GDM1 (cell line): Measurements from ENCODE around the gene GDPD3.
A peak's percentile ranks its signal among the peaks of the same experiment; 100 is the strongest.

Source experiments
- DNase-seq: peaks from one replicate; lab custom pipeline; 2025; lab: John Stamatoyannopoulos, UW

The GDPD3 gene

GRCh38 chr16:30077656-30078055 lies 35.7 kb downstream of the GDPD3 start:
- no peak for DNase-seq

GRCh38 chr16:30076276-30076791 lies 37.0 kb downstream of the GDPD3 start:
- DNase-seq, result no peak

- peak; percentile 76 for DNase-seq
These were observed 37.6 kb downstream of the GDPD3 start, which contains the start of gene PPP4C for GRCh38 chr16:30075503-30076275. TSS of gene PPP4C (plus strand) at chr16:30075994. CDS start at chr16:30076378, 384 bp downstream.

GRCh38 chr16:30070490-30070889 lies 42.8 kb downstream of the GDPD3 start:
- DNase-seq, result no peak

GRCh38 chr16:30069611-30070462 lies 43.5 kb downstream of the GDPD3 start:
- DNase-seq, result no peak

GRCh38 chr16:30068750-30069610 lies 44.4 kb downstream of the GDPD3 start:
- DNase-seq, result no peak

GRCh38 chr16:30068333-30068732 lies 45.0 kb downstream of the GDPD3 start:
- DNase-seq, result no peak

- no peak for DNase-seq
These were observed 45.8 kb downstream of the GDPD3 start for GRCh38 chr16:30067584-30067916.

GRCh38 chr16:30066761-30067583 lies 46.4 kb downstream of the GDPD3 start:
- no peak for DNase-seq

GRCh38 chr16:30065943-30066760 lies 47.2 kb downstream of the GDPD3 start:
- DNase-seq, result no peak

GRCh38 chr16:30065102-30065942 lies 48.0 kb downstream of the GDPD3 start, which contains the start of gene ALDOA:
TSS of gene ALDOA (plus strand) at chr16:30065760. CDS start at chr16:30066898, 1,138 bp downstream.
- peak; percentile 99 for DNase-seq

GRCh38 chr16:30064729-30065101 lies 48.6 kb downstream of the GDPD3 start:
- no peak for DNase-seq

- peak; percentile 69 for DNase-seq
These were observed 49.2 kb downstream of the GDPD3 start for GRCh38 chr16:30063893-30064728.

GRCh38 chr16:30063278-30063892 lies 50.0 kb downstream of the GDPD3 start:
- DNase-seq, result no peak

- no peak for DNase-seq
These were observed 52.3 kb downstream of the GDPD3 start for GRCh38 chr16:30060836-30061554.

GRCh38 chr16:30060346-30060745 lies 53.0 kb downstream of the GDPD3 start:
- no peak for DNase-seq

- DNase-seq, result peak; percentile 28
These were observed 58.3 kb downstream of the GDPD3 start for GRCh38 chr16:30054959-30055553.
